GM19023 (cell line): ENCODE measurements around the gene NHLH2.

Experiments used
- ATAC-seq: cut with Tn5 transposase; IDR thresholded peaks from one replicate; pipeline ENCODE4 v1.9.1; 2021; ENCODE audit warnings: mild to moderate bottlenecking, moderate library complexity; ENCODE audit not compliant: unreplicated experiment

The NHLH2 gene

DNA sequence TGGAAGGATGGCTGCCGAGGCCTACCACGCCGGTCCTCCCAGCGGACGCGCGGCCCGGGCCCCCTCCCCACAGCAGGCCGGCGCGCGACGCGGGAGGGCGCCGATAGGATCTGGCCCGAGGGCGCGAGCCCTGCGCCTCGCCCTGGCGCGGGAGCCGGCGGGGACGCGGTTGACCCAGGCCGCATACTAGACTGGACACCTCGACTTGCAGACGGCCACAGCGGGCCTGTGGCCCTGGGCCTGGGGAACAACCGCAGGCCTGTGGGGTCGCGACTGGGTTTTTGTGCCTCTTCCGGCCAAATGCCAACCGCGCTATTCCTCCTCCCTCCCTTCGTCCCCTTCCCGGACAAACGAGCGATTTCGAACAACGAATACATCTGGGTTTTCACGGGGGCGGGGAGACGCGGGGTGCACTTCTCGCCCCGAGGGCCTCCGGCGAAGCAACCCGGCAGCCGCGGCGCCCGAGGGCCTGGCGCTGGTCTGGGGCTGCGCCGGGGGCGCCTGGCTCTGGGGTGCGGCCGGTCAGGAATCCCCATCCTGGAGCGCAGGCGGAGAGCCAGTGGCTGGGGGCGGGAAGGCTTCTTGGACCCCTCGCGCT lies 2.4 kb downstream of the NHLH2 start:
- no peak for ATAC-seq

DNA sequence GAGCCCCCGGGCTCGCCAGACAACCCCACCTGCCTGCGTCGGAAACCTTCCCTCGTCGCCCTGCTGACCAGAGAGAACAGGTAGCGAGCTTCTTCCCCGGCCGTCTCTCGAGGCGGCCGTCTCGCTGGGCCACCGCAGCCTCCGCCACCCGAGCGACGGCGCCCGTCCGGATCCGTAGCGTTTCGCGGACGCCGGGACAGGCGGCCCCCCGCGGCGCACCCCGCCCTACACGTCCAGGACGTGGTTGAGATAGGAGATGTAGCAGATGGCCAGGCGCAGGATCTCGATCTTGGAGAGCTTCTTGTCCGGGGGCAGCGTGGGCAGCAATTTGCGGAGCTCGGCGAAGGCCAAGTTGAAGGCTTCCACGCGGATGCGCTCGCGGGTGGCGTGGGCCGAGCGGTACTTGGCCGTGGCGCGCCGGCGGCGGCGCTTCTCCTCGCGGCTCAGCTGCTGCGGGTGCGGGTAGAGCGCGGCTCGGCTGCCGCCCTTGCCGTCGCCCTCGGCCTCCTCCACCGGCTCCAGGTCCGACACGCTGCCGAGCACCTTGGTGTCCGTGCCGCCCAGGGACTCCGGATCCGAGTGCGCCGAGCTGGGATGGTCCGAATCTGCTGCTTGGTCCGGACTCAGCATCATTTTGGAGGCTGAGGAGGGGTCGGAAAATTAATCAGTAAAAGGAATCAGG lies 3.0 kb downstream of the NHLH2 start:
- ATAC-seq: no peak

DNA sequence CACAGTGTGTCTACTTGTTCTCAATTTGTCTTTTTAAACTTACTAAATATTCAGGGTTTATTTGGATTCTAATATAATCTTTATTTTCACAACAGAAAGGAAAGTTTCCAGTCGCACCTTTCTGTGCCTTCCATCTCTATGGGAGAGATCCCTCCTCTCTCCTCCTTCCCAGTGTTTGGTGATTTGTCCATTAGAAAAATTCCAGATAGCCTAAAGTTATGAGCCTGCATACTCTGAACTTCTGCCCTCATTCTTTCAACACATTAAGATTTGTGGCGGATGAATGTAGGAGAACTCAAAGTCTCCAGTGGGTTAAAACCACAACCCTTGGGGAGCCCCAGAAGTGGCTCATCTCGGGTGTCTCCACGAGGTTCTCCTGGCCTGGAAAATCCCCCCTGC lies 3.6 kb downstream of the NHLH2 start:
- ATAC-seq: no peak

DNA sequence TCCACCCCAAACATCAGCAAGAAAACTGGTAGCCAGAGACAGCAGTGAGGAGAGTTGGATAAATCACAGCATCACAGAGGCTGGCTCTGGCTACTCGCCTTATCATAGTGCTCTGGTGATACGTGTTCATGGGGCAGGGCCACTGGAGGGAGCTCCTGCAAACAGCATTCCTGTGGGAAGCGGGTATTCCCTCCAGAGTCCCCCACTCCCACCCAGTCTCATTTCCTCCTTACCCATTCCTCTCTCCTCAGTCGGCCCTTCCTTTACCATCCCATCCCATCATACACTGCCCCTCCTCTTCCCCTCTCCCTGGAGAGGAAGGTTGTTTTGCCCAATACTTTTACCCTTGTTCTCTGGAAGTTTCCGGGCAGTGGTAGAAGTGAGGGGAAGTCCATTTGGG lies 7.1 kb downstream of the NHLH2 start:
- ATAC-seq: no peak

DNA sequence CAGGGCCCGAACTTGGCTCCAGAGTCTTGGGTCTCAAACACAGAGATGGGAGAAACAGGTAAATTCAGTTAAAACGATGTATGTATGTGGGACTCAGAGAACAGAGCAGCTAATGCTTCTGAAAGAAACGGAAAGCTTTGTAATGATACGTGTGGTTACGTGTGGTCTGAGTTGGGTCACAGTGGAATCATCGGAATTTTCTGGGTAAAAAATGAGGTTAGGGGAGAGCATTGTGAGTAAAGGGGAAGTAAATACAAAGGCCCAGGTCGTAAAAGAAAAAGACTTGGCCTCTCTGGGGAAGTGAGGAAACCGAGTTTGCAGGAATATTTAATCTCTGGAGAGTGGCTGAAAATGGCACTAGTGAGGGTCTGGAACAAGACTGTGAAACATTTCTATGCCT lies 8.3 kb downstream of the NHLH2 start:
- ATAC-seq: no peak

DNA sequence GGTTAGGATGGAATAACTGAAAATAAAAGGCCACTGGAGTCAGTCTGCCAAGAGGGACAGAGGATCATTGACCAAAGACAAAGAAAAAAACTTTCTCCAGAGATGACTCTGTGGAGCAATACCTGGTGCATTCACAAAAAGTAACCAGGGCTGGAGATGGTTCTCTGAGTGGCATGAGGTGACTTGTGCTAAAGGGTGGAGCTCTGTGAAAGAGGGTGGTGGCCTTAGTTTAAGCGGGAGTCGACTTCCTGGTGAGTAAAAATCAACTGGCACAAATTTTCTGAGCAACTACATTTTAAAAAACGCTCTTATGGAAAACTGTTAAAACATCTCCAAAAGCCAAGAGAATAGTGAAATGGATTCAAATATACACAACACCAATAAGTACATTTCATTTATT lies 10.0 kb downstream of the NHLH2 start:
- no peak for ATAC-seq

DNA sequence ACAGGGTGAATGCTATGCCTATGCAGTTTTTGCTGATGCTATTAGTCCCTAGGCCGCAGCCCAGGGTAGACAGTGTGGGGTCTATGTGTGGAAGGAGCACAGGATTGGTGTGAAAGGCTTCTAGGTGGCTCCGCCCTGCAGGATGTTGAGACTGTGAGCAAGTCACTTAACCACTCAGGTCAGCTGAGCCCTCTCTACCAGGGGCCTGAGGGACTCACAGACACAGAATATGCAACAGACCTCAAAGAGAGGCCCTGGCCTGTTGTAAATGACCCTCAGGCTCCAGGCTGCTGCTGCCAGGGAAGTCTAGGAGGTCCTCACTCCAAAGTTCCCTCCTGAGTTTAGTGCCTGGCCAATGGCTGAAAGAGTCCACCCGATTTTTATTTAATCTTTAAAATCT lies 11.0 kb downstream of the NHLH2 start:
- no peak for ATAC-seq

DNA sequence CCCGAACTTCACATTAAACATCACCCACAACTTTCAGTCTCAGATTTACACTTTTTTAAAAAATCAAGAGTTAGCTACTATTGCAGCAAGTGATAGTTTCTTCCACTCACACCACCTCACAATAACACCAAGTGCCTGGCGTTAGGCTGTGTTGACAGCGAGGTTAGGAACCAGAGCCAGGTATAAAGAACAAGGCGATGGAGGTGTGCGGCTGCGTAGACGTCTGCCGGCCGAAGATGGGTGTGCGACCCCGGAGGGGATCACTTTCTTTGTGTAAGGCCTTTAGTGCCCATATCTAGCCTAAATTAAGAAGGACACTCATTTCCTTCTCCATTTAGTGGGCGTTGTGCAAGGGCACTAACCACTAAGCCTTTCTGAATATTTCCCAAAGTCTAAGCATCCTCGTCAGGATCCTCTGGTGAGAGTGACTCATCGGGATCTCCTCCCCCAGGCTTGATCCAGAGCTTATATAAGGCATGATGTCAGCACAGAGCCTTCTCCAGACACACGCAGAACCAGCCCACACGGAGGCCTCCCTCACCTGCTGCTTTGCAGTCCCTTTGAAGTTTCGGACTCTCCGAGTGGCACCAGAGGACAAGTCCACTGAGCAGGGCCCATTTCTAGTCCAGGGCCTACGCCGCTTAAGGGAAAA lies 11.8 kb downstream of the NHLH2 start:
- ATAC-seq: no peak

DNA sequence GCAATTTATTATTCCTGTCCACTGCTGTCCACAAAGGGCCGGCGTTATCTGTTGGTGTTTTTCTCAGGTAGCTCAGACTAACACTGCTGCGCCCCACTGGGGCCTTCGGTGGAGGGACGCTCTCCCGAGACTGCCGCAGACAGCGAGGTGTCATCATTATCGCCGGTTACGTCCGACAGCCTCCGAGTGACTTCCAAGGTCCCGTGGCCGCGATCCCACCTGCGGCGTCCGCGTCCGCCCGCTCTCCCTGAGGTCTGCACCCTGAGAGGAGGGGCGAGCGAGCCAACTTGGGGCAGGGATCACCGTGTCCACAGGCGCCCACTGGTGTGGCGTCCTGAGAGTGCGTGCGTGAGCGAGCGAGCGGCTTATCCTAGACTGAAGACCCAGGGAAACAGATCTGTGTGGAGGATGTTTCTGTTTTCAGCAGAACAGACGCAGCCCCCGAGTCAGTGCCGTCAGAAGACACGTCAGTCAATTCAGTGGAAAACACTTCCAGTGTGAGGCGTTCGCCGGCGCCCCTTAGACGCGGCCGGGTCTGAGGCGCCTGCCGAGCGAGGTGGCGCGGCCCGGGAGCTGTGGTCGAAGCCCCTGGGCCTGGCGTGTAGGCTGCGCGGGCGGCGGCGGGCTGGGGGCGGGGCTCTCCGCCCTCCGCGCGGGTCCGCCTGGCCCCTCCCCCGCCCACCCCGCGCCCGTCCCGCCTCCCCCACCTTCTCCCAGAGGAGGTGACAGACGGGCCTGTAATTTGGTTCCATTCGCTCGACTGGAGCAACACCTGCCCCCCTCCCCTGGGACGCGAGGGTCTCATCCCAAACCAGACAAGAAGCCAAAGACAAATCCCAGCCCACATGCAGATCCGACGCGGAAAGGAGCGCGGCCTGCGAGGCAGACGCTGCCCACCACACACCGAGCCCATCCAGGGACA lies 12.6 kb downstream of the NHLH2 start:
- no peak for ATAC-seq

DNA sequence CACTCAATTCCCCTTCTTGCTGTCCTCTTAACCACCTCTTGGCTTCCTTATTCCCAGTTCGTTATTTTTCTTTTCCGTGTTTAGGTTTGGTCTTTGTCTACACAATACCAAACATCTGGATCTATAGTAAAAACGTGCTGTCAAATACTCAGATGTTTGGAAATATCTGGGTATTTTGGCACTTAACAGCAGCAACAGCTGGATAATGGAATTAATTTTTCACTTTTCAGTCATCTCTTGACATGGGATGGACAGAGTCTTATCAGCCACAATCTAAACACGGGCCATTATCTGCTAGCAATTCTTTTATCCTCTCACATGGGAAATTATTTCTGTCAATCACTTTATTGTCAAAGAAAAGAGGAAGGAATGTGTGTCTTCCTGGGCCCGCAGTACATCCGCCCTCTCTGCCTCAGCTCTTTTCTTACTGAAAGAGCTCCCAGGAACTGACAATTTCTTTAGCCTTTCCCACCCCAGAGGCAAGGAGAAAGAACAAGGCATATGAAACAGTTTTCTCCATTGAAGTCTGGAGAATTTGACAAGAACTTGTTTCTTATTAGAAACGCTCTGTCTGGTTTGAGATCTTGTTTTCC lies 13.4 kb downstream of the NHLH2 start:
- ATAC-seq: no peak

DNA sequence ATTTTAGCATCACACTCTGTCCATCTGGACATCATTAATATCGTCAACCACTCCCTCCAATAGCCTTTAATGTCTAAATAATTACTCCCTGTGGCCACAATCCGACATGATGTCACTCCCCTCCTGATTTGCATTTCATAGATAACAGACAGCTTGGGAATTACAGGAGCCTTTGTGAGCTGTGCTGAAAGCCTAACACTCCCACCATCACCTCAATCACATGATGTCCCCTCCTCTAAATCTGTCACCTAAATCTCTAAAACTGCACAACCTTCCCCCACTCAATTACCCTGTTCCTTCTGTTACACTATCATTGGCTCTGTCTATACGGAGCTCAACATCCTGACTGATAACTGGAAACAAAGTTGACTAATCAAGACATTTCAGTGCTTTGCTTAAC lies 14.3 kb downstream of the NHLH2 start:
- ATAC-seq: no peak

DNA sequence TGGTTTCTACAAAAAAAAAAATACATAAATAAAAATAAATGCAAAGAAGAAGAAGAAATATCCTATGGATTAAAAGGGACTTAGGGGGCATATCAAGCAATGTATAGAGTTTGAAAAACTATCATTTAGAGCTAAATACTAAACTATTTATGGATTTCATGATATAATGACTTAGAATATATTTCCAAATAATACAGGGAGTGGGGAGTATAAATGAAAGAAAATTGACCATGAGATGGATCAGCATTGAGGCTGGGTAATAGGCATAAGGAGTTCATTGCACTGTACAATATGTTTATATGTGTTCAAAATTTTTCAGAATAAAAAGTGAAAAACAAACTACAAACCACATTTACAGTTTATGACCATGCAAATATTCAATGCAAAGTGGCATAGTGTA lies 18.8 kb downstream of the NHLH2 start:
- ATAC-seq: no peak

DNA sequence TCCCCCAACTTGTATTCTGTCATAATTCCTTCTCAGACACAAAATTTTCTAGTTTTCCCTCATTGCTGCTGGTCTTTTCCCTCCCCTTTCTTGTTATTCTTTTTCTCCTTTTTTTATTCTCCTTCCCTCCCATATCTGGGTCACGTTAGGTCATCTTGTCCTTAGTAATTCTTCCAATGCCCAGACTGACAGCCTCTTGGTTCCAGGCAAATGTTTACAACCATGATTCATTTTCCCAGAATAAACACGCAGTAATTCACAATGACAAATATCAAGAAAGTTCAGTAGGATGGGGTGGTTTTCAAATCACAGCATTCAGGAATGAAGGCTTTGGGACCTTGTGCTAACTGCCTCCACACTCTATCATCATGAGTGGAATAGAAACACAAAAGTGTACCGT lies 25.2 kb downstream of the NHLH2 start:
- no peak for ATAC-seq

DNA sequence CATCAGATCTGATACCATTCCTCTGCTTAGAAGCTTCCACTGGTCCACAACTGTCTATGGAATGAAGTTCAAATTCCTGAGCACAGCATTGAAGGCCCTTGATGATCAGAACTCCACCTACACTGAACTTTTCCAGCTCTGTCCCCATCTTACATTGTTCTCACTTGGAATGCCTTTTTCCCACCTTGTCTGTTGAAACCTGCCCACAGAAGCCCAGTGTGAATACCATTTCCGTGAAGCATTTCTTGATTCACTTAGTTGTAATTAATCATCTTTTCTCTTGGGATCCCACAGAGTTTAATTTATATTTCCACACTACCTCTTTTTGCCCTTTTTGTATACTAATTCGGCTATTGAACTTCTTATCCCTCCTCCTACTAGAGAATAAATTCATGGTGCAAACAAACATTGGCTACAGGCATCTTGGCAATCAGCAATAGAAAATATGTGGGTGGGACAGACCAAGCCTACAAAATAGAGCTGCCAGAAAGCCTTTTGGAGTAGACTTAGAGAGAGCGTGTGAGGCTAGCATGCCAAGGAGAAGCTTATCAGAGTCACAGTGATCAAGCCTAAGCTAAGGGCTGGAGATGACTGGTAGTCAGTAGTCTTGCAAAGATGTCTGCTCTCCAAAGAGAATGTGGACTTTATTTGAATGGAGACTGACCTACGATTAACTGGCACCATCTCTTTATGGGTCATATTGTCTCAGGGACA lies 26.1 kb downstream of the NHLH2 start:
- ATAC-seq: no peak

DNA sequence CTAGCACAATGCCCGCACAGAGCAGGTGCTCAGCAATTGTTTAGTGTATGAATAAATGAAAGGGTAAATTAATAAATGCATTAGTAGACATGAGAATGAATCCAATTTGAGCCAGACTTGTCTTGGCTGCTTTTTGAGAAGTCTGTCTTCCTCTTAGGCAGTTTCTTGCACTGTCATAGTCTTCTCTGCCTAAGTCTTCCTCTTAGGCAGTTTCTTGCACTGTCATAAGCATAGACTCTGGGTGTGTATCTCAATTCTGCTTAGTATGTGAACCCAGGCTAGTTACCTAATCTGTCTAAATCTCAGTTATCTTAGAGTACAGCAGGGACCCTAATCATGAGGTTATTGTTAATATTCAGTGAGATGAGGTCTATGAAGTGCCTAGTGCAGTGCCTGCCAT lies 27.2 kb downstream of the NHLH2 start:
- no peak for ATAC-seq

DNA sequence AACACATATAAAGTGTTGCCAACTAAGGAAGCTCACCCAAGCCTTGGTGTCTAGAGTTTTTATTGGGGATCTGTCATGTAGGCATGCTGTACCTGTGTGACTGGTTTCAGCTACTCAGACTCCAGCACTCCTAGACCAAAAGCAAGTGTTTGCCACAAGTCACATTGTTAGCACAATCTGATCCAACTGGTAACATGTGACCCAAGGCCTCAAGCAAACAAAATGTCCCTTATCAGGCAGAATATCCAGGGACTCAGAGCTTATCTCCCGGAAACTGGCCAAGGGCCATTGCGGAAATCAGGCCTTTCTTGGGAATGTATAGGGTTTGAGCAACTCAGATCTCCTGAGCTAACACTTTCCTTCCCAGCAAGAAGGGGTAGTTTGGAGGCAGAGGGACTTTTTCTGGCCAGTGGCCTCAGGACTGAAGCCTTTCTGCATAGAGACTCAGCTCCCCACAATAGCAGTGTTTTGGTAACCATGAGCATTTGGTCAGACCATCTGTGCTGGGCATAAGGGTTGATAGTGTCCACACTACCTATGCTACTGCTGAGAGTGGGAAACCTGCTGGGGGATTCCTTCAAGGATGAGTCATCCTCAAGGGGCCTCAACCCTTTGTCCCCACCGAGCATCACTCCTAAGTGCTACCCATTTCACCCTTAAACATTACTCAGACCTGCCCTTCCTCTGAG lies 29.6 kb downstream of the NHLH2 start:
- no peak for ATAC-seq

DNA sequence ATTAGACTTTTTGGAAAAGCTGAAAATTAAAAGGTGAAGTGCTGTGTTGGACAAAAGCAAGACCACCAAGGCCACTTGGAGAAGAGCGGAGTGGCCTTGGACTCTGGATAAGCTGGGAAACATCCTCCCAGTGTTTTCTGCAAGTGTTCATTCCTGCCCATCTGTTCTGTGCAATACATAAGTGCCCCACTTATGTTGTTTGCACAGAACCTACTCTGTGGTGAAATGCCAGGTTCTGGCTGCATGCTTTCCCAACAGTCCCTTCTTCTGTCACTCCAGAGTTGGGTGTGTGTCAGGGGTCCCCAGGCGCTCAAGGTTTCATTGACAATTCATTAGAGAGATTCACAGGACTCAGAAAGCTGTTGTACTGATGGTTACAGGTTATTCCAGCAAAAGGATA lies 30.3 kb downstream of the NHLH2 start:
- ATAC-seq: no peak

DNA sequence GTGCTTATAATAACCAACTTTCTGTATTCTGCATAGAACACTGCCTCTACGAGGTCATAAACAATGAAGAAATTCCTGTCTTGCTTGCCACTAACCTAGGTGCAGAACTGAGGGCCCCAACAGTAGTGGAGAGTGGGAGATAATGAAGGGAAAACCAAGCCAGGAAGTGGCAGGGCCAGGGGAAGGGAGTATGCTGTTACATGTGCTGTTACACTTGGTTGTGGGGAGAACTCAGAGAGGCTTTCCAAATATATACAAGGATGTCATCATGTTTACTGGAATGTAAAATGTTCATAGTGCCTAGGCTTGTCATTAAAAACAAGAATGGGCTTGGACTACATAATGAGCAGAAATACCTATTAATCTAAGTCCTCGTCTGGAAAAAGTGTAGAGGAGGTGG lies 31.1 kb downstream of the NHLH2 start:
- ATAC-seq: no peak

DNA sequence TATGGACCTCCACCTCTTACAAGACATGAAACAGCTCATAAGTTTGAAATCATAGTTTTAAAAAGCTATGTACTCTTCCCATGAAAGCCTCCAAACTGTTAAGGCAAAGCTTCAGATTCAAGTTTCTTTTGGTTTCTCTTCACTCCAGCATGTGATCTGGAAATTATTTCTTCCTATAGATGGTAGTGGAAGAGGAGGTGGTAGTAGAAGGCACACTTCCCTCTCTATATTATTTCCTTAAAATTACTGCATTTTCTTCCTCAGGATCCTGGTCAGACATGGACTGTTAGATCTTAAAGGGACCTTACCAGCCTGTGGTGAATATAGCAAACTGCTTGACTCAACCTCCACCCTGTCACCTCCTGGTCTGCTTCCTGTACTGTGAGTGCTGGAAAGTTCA lies 31.9 kb downstream of the NHLH2 start:
- ATAC-seq: no peak

DNA sequence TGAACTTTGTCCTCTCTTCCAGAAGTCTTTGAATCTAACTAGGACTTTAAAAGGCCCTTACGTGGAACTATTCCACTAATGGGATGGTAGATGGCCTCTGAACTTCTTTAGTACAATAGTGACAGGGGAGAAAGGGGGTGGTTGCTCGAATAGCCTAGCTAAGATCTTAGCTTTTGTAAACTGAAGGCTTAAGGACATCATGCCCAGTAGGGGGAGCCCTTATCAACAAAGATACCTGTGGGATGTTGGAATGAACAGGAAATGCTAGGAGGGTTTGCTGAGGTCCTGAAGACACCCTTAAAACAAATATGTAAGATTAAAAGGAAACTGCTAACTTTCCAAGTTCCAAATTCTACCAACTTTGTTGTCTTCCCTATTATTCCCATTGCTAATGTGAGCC lies 33.2 kb downstream of the NHLH2 start:
- no peak for ATAC-seq
